Muscle layer of duodenum (tissue), 2 donors: ENCODE measurements around the gene RAD51B.
"Not testable (repeated sequence)": the region's sequence is repeated elsewhere in the genome, so short reads cannot be mapped to it uniquely, and the experiment has no call there.

Experiments
- H3K27ac ChIP-seq: one replicate; pipeline ENCODE4 v1.7.0; 2013; ENCODE audit warnings: mild to moderate bottlenecking, low read length
- H3K27me3 ChIP-seq: one replicate; pipeline ENCODE4 v1.7.0; 2013; ENCODE audit warnings: low read depth, mild to moderate bottlenecking, control low read depth, low read length
- H3K36me3 ChIP-seq, 2 donors: one replicate each; pipeline ENCODE4 v1.7.0; 2013; ENCODE audit warnings: low read length in 2 of 2, control low read depth in 1 of 2, mild to moderate bottlenecking in 1 of 2; ENCODE audit not compliant: insufficient read depth in 2 of 2, control insufficient read depth in 1 of 2
- H3K4me1 ChIP-seq, 2 donors: one replicate each; pipeline ENCODE4 v1.7.0; 2013; ENCODE audit warnings: low read length in 2 of 2, mild to moderate bottlenecking in 2 of 2, control low read depth in 1 of 2, moderate library complexity in 1 of 2; ENCODE audit not compliant: insufficient read depth in 2 of 2, control insufficient read depth in 1 of 2
- H3K4me3 ChIP-seq, 2 donors: one replicate each; pipeline ENCODE4 v1.7.0; 2013; ENCODE audit warnings: low read length in 2 of 2, low read depth in 1 of 2, mild to moderate bottlenecking in 1 of 2
- H3K9me3 ChIP-seq, 2 donors: one replicate each; pipeline ENCODE4 v1.7.0; 2013; ENCODE audit warnings: low read length in 2 of 2, control low read depth in 1 of 2, mild to moderate bottlenecking in 1 of 2; ENCODE audit not compliant: control insufficient read depth in 1 of 2
- donor health status: healthy.

The RAD51B gene

DNA sequence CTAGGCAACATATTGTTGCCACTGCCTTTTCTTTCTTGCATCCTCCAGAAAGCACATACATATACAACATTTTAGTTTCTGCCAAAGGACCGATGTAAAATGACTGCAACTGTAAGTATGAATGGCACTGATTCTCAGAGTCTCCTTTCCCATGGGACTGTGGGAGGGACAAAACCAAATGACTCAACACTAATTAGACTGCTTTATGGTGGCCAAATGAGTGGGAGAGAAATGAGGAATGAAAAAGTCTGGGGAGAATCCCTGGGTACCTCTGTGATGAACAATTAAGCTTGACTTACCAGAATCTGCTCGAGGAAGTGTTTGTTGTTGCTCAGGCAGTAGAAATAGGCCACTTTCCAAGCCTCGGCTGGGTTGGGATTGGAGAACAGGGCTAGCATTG is 13.3 kb upstream of the RAD51B start:
- peaks cover 76 to 91% of the 10 kb centered on the region in 2 donors for H3K36me3 ChIP-seq
- no peaks in the 10 kb centered on the region for H3K9me3 ChIP-seq
- no peak overlapping the region for H3K4me3 ChIP-seq
- no peak overlapping the region for H3K27ac ChIP-seq
- H3K4me1 ChIP-seq: no peaks in the 10 kb centered on the region
- H3K27me3 ChIP-seq: no peaks in the 10 kb centered on the region

DNA sequence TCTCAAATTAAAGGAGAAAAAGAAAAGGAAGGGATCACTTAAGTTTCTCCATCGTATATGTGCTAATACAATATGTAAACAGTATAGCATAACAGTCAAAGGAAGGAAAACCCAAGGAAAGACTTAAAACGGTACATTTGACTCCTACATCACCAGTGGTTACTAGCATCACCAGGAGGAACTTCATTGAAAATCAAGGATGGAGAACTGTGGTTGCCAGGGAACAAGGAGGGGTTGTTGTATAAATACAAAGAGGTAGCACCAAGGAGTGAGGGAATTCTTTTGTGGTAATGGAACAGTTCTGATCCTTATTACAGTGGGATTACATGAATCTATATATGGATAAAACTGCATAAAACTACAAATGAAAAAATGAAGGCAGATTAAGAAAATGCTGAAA is 4.8 kb upstream of the RAD51B start:
- no peak overlapping the region for H3K4me3 ChIP-seq
- H3K9me3 ChIP-seq: no peaks in the 10 kb centered on the region
- no peak overlapping the region for H3K27ac ChIP-seq
- H3K36me3 ChIP-seq: peaks cover 8 to 31% of the 10 kb centered on the region in 2 donors
- peaks cover 12 to 23% of the 10 kb centered on the region in 2 donors for H3K4me1 ChIP-seq
- H3K27me3 ChIP-seq: no peaks in the 10 kb centered on the region

DNA sequence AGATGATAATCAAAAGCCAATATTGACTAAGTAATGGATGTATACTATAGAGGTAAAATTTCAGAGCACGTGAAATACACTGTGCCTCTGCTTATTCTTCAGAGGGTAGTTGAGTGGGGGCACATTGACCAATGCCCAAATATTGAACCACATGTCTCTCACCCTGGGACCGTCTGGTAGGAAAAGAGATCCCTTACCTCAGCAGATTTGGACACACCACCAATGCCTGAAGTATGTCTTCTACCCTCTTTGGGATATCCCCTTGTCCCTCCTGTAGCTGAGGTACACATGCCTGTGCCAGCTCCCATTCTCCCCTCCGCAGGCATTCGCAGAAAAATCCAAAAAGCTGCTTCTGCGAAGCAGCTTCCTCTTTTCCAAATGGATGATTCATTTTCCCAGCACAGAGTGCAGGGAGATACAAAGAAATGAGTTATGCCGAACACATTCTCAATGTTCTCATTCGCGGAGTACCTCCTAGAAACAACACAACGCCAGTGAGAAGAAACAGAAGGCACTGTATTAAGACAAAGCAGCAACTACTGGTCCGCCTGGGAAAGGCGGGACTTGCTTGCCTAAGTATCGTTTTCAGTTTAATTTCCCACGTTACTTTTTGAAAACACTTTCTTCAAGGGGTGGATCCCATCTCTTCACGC is 3.9 kb upstream of the RAD51B start:
- Histone ChIP-seq H3K27me3 (no peaks in the 10 kb centered on the region), H3K9me3 (no peaks in the 10 kb centered on the region), H3K36me3 (peaks cover 5 to 22% of the 10 kb centered on the region in 2 donors), H3K4me1 (peaks cover 14 to 30% of the 10 kb centered on the region in 2 donors), H3K27ac (peak overlapping the region; percentile 60), H3K4me3 (peak overlapping the region; percentile 85 to 88)

DNA sequence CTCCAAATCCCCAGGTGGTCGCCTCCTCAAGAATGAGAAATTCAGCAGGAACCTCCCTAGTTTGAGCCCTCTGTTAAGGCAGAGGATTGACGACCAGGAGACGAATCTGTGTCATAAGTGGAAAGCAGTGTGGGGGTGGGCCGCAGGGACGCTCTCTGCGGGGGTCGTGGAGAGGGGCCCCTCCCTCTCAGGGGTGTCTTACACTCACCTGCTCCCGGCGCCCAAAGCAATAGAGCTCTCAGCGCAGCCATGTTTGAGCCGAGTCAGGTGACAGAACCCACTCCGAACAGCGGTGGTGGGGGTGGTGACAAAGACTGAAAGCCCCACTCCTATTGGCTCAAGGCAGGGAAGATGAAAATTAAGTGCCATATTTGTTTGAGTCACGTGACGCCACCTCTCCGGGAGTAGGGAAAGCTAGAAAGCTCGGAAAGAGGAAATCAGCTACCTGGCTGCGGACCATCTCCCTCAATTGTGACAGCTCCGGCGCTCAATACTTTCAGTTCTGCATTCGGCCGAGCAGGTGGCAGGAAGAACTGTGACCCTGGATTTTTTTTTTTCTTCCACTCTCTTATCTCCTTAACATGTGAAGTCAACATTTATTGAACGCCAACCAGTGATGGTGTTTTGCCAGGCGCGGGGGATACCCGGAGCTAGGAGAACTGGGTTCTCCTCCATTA is 3.1 kb upstream of the RAD51B start, which contains the start of gene ZFYVE26:
Gene ZFYVE26, minus strand, starts transcription at position 265 of the 677 bp plus-strand sequence. CDS start 627 bp downstream, outside the sequence.
- peak within 1 kb of the TSS; percentile 85 to 88 for H3K4me3 ChIP-seq
- H3K4me1 ChIP-seq: peaks cover 17 to 30% of the 10 kb centered on the region in 2 donors
- H3K27ac ChIP-seq: peak within 1 kb of the TSS; percentile 60
- peaks cover 0 to 19% of the 10 kb centered on the region in 2 donors for H3K36me3 ChIP-seq
- H3K27me3 ChIP-seq: no peaks in the 10 kb centered on the region
- no peaks in the 10 kb centered on the region for H3K9me3 ChIP-seq

DNA sequence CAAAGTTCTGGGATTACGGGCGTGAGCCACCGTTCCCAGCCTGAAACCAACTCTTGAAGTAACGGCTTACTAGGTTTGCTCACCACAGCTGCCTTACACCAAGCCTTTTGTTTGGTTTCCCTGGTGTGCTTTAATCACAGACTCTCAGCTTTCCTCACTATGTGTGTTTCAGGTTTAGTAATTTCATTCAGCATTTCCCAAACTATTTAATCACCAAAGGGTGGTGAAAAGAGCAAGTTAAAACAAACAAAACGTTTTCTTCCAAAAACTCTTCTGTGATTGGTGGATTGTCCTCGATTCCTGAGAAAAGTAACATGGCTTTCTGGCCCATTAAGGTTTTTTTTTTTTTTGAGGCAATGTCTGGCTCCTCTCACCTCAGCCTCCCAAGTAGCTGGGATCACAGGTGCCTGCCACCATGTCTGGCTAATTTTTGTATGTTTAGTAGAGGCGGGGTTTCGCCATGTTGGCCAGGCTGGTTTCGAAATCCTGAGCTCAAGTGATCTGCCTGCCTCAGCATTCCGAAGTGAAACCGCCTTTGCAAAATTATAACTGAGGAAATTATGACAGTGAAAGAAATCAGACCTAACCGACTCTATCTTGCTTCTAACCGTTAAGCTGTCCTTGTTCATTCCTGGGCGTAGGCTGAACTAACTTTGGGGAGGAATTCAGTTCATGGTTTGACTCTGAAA is 1.7 kb upstream of the RAD51B start:
- H3K36me3 ChIP-seq: peaks cover 0 to 10% of the 10 kb centered on the region in 2 donors
- H3K27me3 ChIP-seq: no peaks in the 10 kb centered on the region
- H3K27ac ChIP-seq: no peak overlapping the region
- H3K4me3 ChIP-seq: no peak overlapping the region
- H3K4me1 ChIP-seq: peaks cover 17 to 30% of the 10 kb centered on the region in 2 donors
- H3K9me3 ChIP-seq: no peaks in the 10 kb centered on the region

DNA sequence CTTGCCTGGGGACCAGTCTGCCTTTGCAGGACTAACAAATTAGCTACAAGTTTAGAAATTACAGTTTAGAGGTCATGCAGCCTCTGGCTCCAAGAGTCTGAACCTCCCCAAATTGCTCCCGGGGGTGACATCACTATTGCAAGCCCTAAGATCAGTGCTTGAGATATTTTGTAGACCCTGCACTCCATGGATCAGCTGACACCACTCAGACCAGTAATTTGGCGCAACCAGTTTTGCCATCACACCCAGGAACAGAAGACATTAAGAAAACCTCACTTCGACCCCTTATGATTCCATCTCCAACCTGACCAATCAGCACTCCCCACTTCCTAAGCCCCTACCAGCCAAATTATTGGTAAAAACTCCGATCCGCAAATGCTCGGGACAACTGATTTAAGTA is 1.1 kb upstream of the RAD51B start:
- not testable (repeated sequence) for H3K4me3 ChIP-seq, H3K36me3 ChIP-seq

DNA sequence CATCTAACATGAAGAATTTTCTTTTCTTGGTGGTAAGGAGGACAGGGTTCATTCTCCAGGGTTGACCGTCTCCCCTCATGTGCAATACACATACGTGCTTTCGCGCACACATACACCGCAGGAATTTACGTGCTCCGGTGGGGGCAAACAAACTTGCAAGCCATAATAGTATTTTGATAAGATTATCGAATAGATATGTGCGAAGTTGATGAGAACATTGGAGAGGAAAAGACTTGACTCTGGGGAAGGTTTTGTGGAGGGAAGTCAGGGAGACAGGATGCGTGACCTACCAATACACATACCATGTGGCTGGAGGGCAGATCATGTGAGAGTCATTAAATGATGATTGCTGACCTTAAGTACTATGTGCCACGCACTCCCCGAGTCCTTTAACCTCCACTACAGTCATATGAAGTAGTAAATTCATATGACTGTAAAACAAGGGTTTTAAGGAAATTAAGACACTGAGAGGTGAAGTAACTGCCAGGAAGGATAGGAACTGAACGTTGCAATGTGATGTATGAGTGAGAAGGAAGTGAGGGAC is 921 bp downstream of the RAD51B start:
- no peaks in the 10 kb centered on the region for H3K27me3 ChIP-seq
- no peaks in the 10 kb centered on the region for H3K9me3 ChIP-seq
- H3K36me3 ChIP-seq: no peaks in the 10 kb centered on the region
- H3K27ac ChIP-seq: peak overlapping the region; percentile 80
- peak overlapping the region; percentile 97 to 100 for H3K4me3 ChIP-seq
- peaks cover 9 to 18% of the 10 kb centered on the region in 2 donors for H3K4me1 ChIP-seq

More for the DNA sequence above, 1.1 kb upstream of the RAD51B start:
- peaks cover 17 to 30% of the 10 kb centered on the region in 2 donors for H3K4me1 ChIP-seq
- H3K27ac ChIP-seq, H3K9me3 ChIP-seq, H3K27me3 ChIP-seq: not testable (repeated sequence)

DNA sequence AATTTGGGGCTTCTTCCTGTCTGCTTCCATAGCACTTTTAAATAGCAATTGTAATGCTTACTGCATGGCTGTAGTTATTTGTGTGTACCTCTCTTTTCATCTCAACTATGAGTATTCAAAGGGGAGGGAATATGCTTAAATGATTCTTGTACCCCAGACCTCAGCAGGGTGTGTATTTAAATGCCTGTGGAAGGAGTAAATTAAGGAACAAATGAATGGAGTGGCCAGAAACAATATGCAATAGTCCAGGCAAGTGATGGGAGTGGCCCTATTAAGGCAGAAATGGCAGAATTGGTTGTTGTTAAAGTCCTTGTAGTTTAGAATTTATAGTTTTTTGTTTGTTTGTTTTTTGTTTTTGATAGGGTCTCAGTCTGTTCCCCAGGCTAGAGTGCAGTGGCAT is 1.5 kb downstream of the RAD51B start:
- peaks cover 4 to 11% of the 10 kb centered on the region in 2 donors for H3K4me1 ChIP-seq
- H3K36me3 ChIP-seq: peaks cover 0 to 1% of the 10 kb centered on the region in 2 donors
- no peaks in the 10 kb centered on the region for H3K9me3 ChIP-seq
- peak overlapping the region in 1 of 2 donors; percentile 97 for H3K4me3 ChIP-seq
- H3K27me3 ChIP-seq: no peaks in the 10 kb centered on the region
- H3K27ac ChIP-seq: no peak overlapping the region

DNA sequence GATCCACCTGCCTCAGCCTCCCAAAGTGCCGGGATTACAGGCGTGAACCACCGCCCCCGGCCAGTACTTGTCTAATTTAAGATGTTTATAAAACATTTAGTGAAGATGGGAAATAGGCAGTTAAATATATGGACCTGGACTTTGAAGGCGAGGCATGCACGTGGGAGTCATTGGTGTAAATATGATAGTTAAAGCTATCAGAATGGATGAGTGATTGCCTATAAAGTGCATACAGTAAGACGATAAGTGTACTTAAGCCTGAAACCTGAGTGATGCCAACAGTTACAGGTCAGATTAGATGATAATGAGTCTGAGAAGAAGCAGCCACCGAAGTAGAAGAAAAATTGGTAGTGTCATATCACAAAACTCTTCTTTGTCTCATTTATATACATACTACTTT is 11.5 kb downstream of the RAD51B start:
- Histone ChIP-seq H3K27ac (no peak overlapping the region), H3K9me3 (no peaks in the 10 kb centered on the region), H3K36me3 (peaks cover 0 to 6% of the 10 kb centered on the region in 2 donors), H3K4me3 (no peak overlapping the region), H3K4me1 (no peaks in the 10 kb centered on the region), H3K27me3 (no peaks in the 10 kb centered on the region)

DNA sequence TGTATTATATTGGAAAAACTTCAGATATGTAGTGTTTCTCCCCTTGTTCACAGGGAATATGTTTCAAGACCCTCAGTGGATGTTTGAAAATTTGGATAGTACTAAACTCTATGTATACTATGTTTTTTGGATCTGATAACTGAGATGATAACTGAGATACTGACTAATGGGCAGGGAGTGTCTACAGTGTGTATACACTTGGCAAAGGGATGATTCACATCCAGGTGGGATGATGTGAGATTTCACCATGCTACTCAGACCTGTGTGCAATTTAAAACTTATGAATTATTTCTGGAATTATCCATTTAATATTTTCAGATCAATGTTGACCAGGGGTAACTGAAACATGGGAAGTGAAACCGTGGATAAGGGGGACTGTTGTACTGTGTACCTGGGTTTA is 13.8 kb downstream of the RAD51B start:
- H3K4me1 ChIP-seq: no peaks in the 10 kb centered on the region
- H3K4me3 ChIP-seq: no peak overlapping the region

DNA sequence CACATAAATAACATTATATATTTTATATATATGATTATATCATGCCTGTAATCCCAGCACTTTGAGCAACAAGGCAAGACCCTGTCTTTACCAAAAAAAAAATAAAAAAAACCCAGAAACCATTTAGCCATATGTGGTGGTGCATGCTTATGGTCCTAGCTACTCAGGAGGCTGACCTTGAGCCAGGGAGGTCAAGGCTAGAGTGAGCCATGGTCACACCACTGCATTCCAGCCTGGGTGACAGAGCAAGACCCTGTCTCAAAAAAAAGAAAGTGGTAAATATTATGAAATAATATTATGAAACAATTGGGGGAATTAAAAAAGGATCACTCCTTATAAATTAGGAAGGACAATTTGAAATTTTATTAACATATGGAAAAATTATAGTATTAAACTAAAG is 16.0 kb downstream of the RAD51B start:
- Histone ChIP-seq H3K27ac (no peak overlapping the region), H3K4me1 (no peaks in the 10 kb centered on the region), H3K9me3 (no peaks in the 10 kb centered on the region), H3K36me3 (no peaks in the 10 kb centered on the region), H3K4me3 (no peak overlapping the region), H3K27me3 (no peaks in the 10 kb centered on the region)

More for the DNA sequence above, 13.8 kb downstream of the RAD51B start:
- H3K27ac ChIP-seq: no peak overlapping the region
- no peaks in the 10 kb centered on the region for H3K27me3 ChIP-seq
- H3K9me3 ChIP-seq: no peaks in the 10 kb centered on the region
- H3K36me3 ChIP-seq: no peaks in the 10 kb centered on the region
